Measurements from ENCODE around the gene NAGLU.

NAGLU gene

GRCh38 chr17:42507671-42508070 lies 28.4 kb upstream of the NAGLU start:
- TF ChIP-seq CTCF (IDR thresholded peaks at IDR 0.05; ENCODE audit: control insufficient read depth, insufficient read depth, low read depth, low read length, missing control alignments) = no peak
- DNase-seq (ENCODE audit: low read depth) = no peak
- H3K4me3 ChIP-seq (ENCODE audit: control insufficient read depth, low read depth, low read length) = no peak overlapping the region

GRCh38 chr17:42508426-42509165 lies 27.4 kb upstream of the NAGLU start:
- no peak for DNase-seq (ENCODE audit: low read depth)
- no peak for TF ChIP-seq CTCF (IDR thresholded peaks at IDR 0.05; ENCODE audit: control insufficient read depth, insufficient read depth, low read depth, low read length, missing control alignments)
- H3K4me3 ChIP-seq (ENCODE audit: control insufficient read depth, low read depth, low read length) = no peak overlapping the region

GRCh38 chr17:42509409-42509808 lies 26.6 kb upstream of the NAGLU start:
- no peak for TF ChIP-seq CTCF (IDR thresholded peaks at IDR 0.05; ENCODE audit: control insufficient read depth, insufficient read depth, low read depth, low read length, missing control alignments)
- H3K4me3 ChIP-seq (ENCODE audit: control insufficient read depth, low read depth, low read length) = no peak overlapping the region
- DNase-seq (ENCODE audit: low read depth) = no peak

GRCh38 chr17:42509841-42510240 lies 26.2 kb upstream of the NAGLU start:
- DNase-seq (ENCODE audit: low read depth) = no peak
- no peak for TF ChIP-seq CTCF (IDR thresholded peaks at IDR 0.05; ENCODE audit: control insufficient read depth, insufficient read depth, low read depth, low read length, missing control alignments)
- no peak overlapping the region for H3K4me3 ChIP-seq (ENCODE audit: control insufficient read depth, low read depth, low read length)

- no peak for DNase-seq (ENCODE audit: low read depth)
- H3K4me3 ChIP-seq (ENCODE audit: control insufficient read depth, low read depth, low read length) = no peak overlapping the region
- TF ChIP-seq CTCF (IDR thresholded peaks at IDR 0.05; ENCODE audit: control insufficient read depth, insufficient read depth, low read depth, low read length, missing control alignments) = no peak
Observed at GRCh38 chr17:42512246-42512645, 23.8 kb upstream of the NAGLU start.

- DNase-seq (ENCODE audit: low read depth) = no peak
- no peak overlapping the region for H3K4me3 ChIP-seq (ENCODE audit: control insufficient read depth, low read depth, low read length)
- no peak for TF ChIP-seq CTCF (IDR thresholded peaks at IDR 0.05; ENCODE audit: control insufficient read depth, insufficient read depth, low read depth, low read length, missing control alignments)
Observed at GRCh38 chr17:42512733-42513251, 23.2 kb upstream of the NAGLU start.

Measured in AG09309 (cell line).